Stomach smooth muscle (tissue), 2 donors: ENCODE results near the gene PREP.
"Not testable (repeated sequence)": the region's sequence is repeated elsewhere in the genome, so short reads cannot be mapped to it uniquely, and the experiment has no call there.

Source experiments
- H3K27ac ChIP-seq: one replicate; pipeline ENCODE4 v1.7.0; 2013; ENCODE audit warnings: mild to moderate bottlenecking, low read length, inconsistent platforms
- H3K27me3 ChIP-seq, 2 donors: one replicate each; pipeline ENCODE4 v1.7.0; 2013; ENCODE audit warnings: low read length in 2 of 2; ENCODE audit not compliant: insufficient read depth in 2 of 2, control insufficient read depth in 1 of 2
- H3K36me3 ChIP-seq, 2 donors: one replicate each; pipeline ENCODE4 v1.7.0; 2013; ENCODE audit warnings: low read length in 2 of 2; ENCODE audit not compliant: control insufficient read depth in 2 of 2, insufficient read depth in 2 of 2
- H3K4me1 ChIP-seq: one replicate; pipeline ENCODE4 v1.7.0; 2013; ENCODE audit warnings: low read length; ENCODE audit not compliant: control insufficient read depth, insufficient read depth
- H3K4me3 ChIP-seq, 2 donors: one replicate each; pipeline ENCODE4 v1.7.0; 2013; ENCODE audit warnings: low read length in 2 of 2
- H3K9ac ChIP-seq, 2 donors: one replicate each; pipeline ENCODE4 v1.7.0; 2013; ENCODE audit warnings: low read length in 2 of 2, mild to moderate bottlenecking in 1 of 2
- H3K9me3 ChIP-seq, 2 donors: one replicate each; pipeline ENCODE4 v1.7.0; 2013; ENCODE audit warnings: low read length in 2 of 2; ENCODE audit not compliant: control insufficient read depth in 2 of 2
- donor health status: healthy.
- donor health status: Pancreatic carcinoma.

PREP gene

GRCh38 chr6:105345506-105345905 lies 57.4 kb downstream of the PREP start:
- H3K9me3 ChIP-seq, result no peaks in the 10 kb centered on the region
- H3K36me3 ChIP-seq, result peaks cover 0 to 6% of the 10 kb centered on the region in 2 donors
- no peak overlapping the region for H3K27ac ChIP-seq
- H3K4me3 ChIP-seq, result no peak overlapping the region
- H3K4me1 ChIP-seq, result no peaks in the 10 kb centered on the region
- H3K27me3 ChIP-seq, result no peaks in the 10 kb centered on the region
- H3K9ac ChIP-seq, result no peak overlapping the region

- no peak overlapping the region for H3K4me3 ChIP-seq
- H3K27ac ChIP-seq, result no peak overlapping the region
- no peak overlapping the region for H3K9ac ChIP-seq
- H3K36me3 ChIP-seq, result peaks cover 0 to 6% of the 10 kb centered on the region in 2 donors
- H3K4me1 ChIP-seq, result no peaks in the 10 kb centered on the region
- no peaks in the 10 kb centered on the region for H3K27me3 ChIP-seq
- H3K9me3 ChIP-seq, result no peaks in the 10 kb centered on the region
Observed at GRCh38 chr6:105344881-105345370, 58.0 kb downstream of the PREP start.

- not testable (repeated sequence) for H3K4me1 ChIP-seq, H3K4me3 ChIP-seq, H3K9ac ChIP-seq, H3K27me3 ChIP-seq, H3K9me3 ChIP-seq, H3K36me3 ChIP-seq, H3K27ac ChIP-seq
Observed at GRCh38 chr6:105338350-105338983, 64.4 kb downstream of the PREP start.

GRCh38 chr6:105336986-105337385 lies 65.9 kb downstream of the PREP start:
- H3K9me3 ChIP-seq, result no peaks in the 10 kb centered on the region
- H3K9ac ChIP-seq, result no peak overlapping the region
- peaks cover 3% of the 10 kb centered on the region in 2 donors for H3K36me3 ChIP-seq
- H3K27me3 ChIP-seq, result no peaks in the 10 kb centered on the region
- no peak overlapping the region for H3K4me3 ChIP-seq
- H3K27ac ChIP-seq, result no peak overlapping the region
- no peaks in the 10 kb centered on the region for H3K4me1 ChIP-seq

- H3K36me3 ChIP-seq, result peaks cover 6 to 18% of the 10 kb centered on the region in 2 donors
- H3K4me3 ChIP-seq, result no peak overlapping the region
- H3K9me3 ChIP-seq, result no peaks in the 10 kb centered on the region
- no peaks in the 10 kb centered on the region for H3K4me1 ChIP-seq
- H3K27ac ChIP-seq, result no peak overlapping the region
- no peaks in the 10 kb centered on the region for H3K27me3 ChIP-seq
- H3K9ac ChIP-seq, result no peak overlapping the region
Observed at GRCh38 chr6:105332576-105332975, 70.3 kb downstream of the PREP start.

- Histone ChIP-seq H3K27ac (no peak overlapping the region), H3K9me3 (no peaks in the 10 kb centered on the region), H3K27me3 (no peaks in the 10 kb centered on the region), H3K4me1 (no peaks in the 10 kb centered on the region), H3K9ac (no peak overlapping the region), H3K36me3 (peaks cover 6 to 18% of the 10 kb centered on the region in 2 donors), H3K4me3 (no peak overlapping the region)
Observed at GRCh38 chr6:105331927-105332326, 71.0 kb downstream of the PREP start.

- no peak overlapping the region for H3K4me3 ChIP-seq
- H3K36me3 ChIP-seq, result peaks cover 6 to 18% of the 10 kb centered on the region in 2 donors
- no peaks in the 10 kb centered on the region for H3K9me3 ChIP-seq
- H3K4me1 ChIP-seq, result no peaks in the 10 kb centered on the region
- H3K27me3 ChIP-seq, result no peaks in the 10 kb centered on the region
- H3K27ac ChIP-seq, result no peak overlapping the region
- H3K9ac ChIP-seq, result no peak overlapping the region
Observed at GRCh38 chr6:105330913-105331312, 72.0 kb downstream of the PREP start.

- Histone ChIP-seq H3K9me3 (no peaks in the 10 kb centered on the region), H3K9ac (no peak overlapping the region), H3K36me3 (peaks cover 6 to 18% of the 10 kb centered on the region in 2 donors), H3K4me1 (no peaks in the 10 kb centered on the region), H3K27me3 (no peaks in the 10 kb centered on the region), H3K27ac (no peak overlapping the region), H3K4me3 (no peak overlapping the region)
Observed at GRCh38 chr6:105330364-105330763, 72.5 kb downstream of the PREP start.

GRCh38 chr6:105326833-105327770 lies 75.8 kb downstream of the PREP start:
- no peak overlapping the region for H3K27ac ChIP-seq
- H3K4me3 ChIP-seq, result no peak overlapping the region
- no peaks in the 10 kb centered on the region for H3K9me3 ChIP-seq
- no peaks in the 10 kb centered on the region for H3K27me3 ChIP-seq
- H3K36me3 ChIP-seq, result peaks cover 3 to 22% of the 10 kb centered on the region in 2 donors
- no peak overlapping the region for H3K9ac ChIP-seq
- H3K4me1 ChIP-seq, result no peaks in the 10 kb centered on the region

- Histone ChIP-seq H3K4me1 (no peaks in the 10 kb centered on the region), H3K4me3 (no peak overlapping the region), H3K36me3 (peaks cover 0 to 13% of the 10 kb centered on the region in 2 donors), H3K27me3 (no peaks in the 10 kb centered on the region), H3K9ac (no peak overlapping the region), H3K27ac (no peak overlapping the region), H3K9me3 (no peaks in the 10 kb centered on the region)
Observed at GRCh38 chr6:105326216-105326615, 76.7 kb downstream of the PREP start.
